ENCODE data around the gene NDNF.

Gene NDNF

GRCh38 chr4:121072224-121073003 lies at the start of gene NDNF:
Gene NDNF (minus strand): TSS chr4:121072535. CDS start chr4:121045837, 26,698 bp downstream.
- no peak for TF ChIP-seq CTCF (IDR thresholded peaks at IDR 0.05; ENCODE audit: borderline replicate concordance, control extremely low read depth, extremely low read depth, insufficient read depth, missing control alignments)
- peak; percentile 51 for DNase-seq (ENCODE audit: low spot score)
- in situ Hi-C loops (cut with MboI; ENCODE audit: low sequenced_read_pairs, unreplicated experiment) = no loop called here

GRCh38 chr4:121119715-121120114 lies 47.4 kb upstream of the NDNF start:
- no peak for DNase-seq (ENCODE audit: low spot score)
- in situ Hi-C loops (cut with MboI; ENCODE audit: low sequenced_read_pairs, unreplicated experiment) = loop anchor here (25.0 kb wide), 1 partner anchor 957 kb away; no protein-coding TSS in a partner anchor
- no peak for TF ChIP-seq CTCF (IDR thresholded peaks at IDR 0.05; ENCODE audit: borderline replicate concordance, control extremely low read depth, extremely low read depth, insufficient read depth, missing control alignments)

- DNase-seq (ENCODE audit: low spot score) = no peak
- in situ Hi-C loops (cut with MboI; ENCODE audit: low sequenced_read_pairs, unreplicated experiment) = loop anchor here (25.0 kb wide), 1 partner anchor 956 kb away; no protein-coding TSS in a partner anchor
- no peak for TF ChIP-seq CTCF (IDR thresholded peaks at IDR 0.05; ENCODE audit: borderline replicate concordance, control extremely low read depth, extremely low read depth, insufficient read depth, missing control alignments)
These were observed 46.0 kb upstream of the NDNF start for GRCh38 chr4:121118344-121118743.

GRCh38 chr4:121114756-121115155 lies 42.4 kb upstream of the NDNF start:
- DNase-seq (ENCODE audit: low spot score) = no peak
- no peak for TF ChIP-seq CTCF (IDR thresholded peaks at IDR 0.05; ENCODE audit: borderline replicate concordance, control extremely low read depth, extremely low read depth, insufficient read depth, missing control alignments)
- in situ Hi-C loops (cut with MboI; ENCODE audit: low sequenced_read_pairs, unreplicated experiment) = loop anchor here (25.0 kb wide), 1 partner anchor 952 kb away; no protein-coding TSS in a partner anchor

GRCh38 chr4:121112530-121112929 lies 40.2 kb upstream of the NDNF start:
- TF ChIP-seq CTCF (IDR thresholded peaks at IDR 0.05; ENCODE audit: borderline replicate concordance, control extremely low read depth, extremely low read depth, insufficient read depth, missing control alignments) = no peak
- in situ Hi-C loops (cut with MboI; ENCODE audit: low sequenced_read_pairs, unreplicated experiment) = loop anchor here (25.0 kb wide), 1 partner anchor 950 kb away; no protein-coding TSS in a partner anchor
- no peak for DNase-seq (ENCODE audit: low spot score)

GRCh38 chr4:121108557-121108956 lies 36.2 kb upstream of the NDNF start:
- no peak for TF ChIP-seq CTCF (IDR thresholded peaks at IDR 0.05; ENCODE audit: borderline replicate concordance, control extremely low read depth, extremely low read depth, insufficient read depth, missing control alignments)

More at GRCh38 chr4:121108557-121108956, 36.2 kb upstream of the NDNF start:
- no peak for DNase-seq (ENCODE audit: low spot score)
- in situ Hi-C loops (cut with MboI; ENCODE audit: low sequenced_read_pairs, unreplicated experiment) = loop anchor here (25.0 kb wide), 1 partner anchor 946 kb away; no protein-coding TSS in a partner anchor

Data from GM13976 (cell line).